HCT116 (cell line): Measurements from ENCODE around the gene PLAU.

ENCODE experiments used
- ATF3 ChIP-seq: IDR thresholded peaks from 2 replicates; pipeline ENCODE4 v1.6.1; 2012
- CTCF ChIP-seq, 3 experiments: fragments of 200-600 bp in 1 of 3; sonication (generic) in 1 of 3; IDR thresholded peaks in 2 of 3; conservative IDR thresholded peaks in 1 of 3; 2 replicates each; pipeline ENCODE4 v1.5.1; 2012 to 2017; ENCODE audit warnings: low read depth in 2 of 3, low read length in 2 of 3, antibody characterized with exemption in 1 of 3, borderline replicate concordance in 1 of 3, control low read depth in 1 of 3, mild to moderate bottlenecking in 1 of 3, mixed read lengths in 1 of 3, mixed run types in 1 of 3, moderate library complexity in 1 of 3; ENCODE audit not compliant: insufficient read depth in 1 of 3
- JUND ChIP-seq: IDR thresholded peaks from 2 replicates; pipeline ENCODE4 v1.6.1; 2012
- MAX ChIP-seq: IDR thresholded peaks from 2 replicates; pipeline ENCODE4 v1.6.1; 2012
- POLR2A ChIP-seq: IDR thresholded peaks from 2 replicates; pipeline ENCODE4 v1.7.0; 2011; ENCODE audit warnings: borderline replicate concordance; ENCODE audit not compliant: insufficient read depth, insufficient read length; ENCODE audit errors: extremely low read depth
- POLR2AphosphoS5 ChIP-seq: IDR thresholded peaks from 2 replicates; pipeline ENCODE4 v1.6.1; 2011; ENCODE audit warnings: mild to moderate bottlenecking, low read depth, low read length, moderate library complexity

GRCh38 chr10:73867871-73868631, 42.9 kb upstream of the PLAU start:
- TF ChIP-seq ATF3: no peak
- no peak for TF ChIP-seq POLR2AphosphoS5
- no peak for TF ChIP-seq CTCF (IDR thresholded peaks at IDR 0.05 in 2 of 3, conservative IDR thresholded peaks at IDR 0.05 in 1 of 3; ENCODE audit: borderline replicate concordance in 1 of 3, insufficient read depth in 1 of 3, low read depth in 2 of 3, low read length in 2 of 3)
- TF ChIP-seq MAX: no peak
- TF ChIP-seq JUND: no peak
- TF ChIP-seq POLR2A: no peak
